NCI-H446 (cell line): ENCODE results near the gene PPM1H.
A peak's percentile ranks its signal among the peaks of the same experiment; 100 is the strongest.
"Not testable (repeated sequence)": the region's sequence is repeated elsewhere in the genome, so short reads cannot be mapped to it uniquely, and the experiment has no call there.

Experiments used
- DNase-seq, 2 experiments: peaks; one replicate each; lab custom pipeline; 2025; lab: John Stamatoyannopoulos, UW

Gene PPM1H

DNA sequence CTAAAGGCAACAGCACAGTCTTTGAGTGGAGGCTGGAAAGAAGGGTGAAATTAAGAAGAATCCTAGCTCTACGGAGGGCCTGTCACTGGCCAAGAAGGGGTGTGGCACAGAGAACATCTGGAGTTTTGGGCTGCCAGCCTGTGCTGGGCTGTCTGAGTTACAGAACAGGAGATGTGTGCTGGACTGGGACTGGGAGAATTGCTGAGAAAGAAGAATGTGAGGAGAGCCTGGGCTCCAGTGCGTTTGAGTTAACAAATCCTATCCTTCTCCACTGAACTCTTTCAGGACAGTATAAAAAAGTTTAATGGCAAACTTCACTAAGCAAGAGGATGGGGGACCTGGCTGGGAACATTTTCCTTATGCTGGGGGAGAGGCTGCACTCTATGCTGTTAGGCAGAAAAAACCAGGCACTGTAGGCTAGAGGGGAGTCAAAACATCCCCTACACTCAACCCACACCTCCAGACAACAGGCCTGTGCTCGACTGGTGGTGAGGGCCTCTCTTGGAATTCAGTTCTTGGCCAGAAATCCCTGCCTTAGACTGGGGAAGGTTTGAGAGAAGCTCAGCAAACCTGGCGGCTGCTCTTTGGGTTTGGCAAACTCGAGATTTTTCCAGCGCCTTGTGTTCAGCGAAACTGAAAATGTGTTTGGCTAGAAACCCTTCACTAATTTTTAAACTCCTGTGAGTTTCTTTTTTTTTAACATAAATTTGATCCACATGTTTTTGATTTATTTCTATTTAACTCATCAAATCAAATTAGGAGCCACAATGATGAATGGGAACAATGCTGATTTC is 251.0 kb downstream of the PPM1H start:
- DNase-seq, result peak; percentile 22 to 72

DNA sequence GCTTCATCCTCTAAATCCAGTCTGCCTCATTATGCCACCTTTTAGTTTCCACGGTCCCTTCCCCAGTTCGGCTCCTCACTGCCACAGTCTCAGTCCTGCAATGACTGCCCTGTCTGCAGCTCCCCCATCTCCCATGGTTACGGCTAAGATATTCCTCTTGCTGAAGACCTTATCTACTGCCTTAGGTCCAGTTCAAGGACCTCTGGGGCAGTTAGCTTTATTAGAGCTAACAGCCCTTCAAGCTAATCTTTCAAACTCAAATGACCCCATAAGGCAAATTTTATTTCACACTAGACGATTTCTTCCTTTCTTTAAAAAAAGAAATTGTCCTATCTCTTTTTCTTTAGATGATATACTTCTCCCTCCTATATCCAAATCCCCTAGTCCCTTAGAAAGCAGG is 253.6 kb downstream of the PPM1H start:
- DNase-seq, result no peak

- no peak for DNase-seq
Measured at GRCh38 chr12:62679608-62680007, 255.3 kb downstream of the PPM1H start.

GRCh38 chr12:62677355-62677754 is 257.6 kb downstream of the PPM1H start:
- DNase-seq, result no peak

DNA sequence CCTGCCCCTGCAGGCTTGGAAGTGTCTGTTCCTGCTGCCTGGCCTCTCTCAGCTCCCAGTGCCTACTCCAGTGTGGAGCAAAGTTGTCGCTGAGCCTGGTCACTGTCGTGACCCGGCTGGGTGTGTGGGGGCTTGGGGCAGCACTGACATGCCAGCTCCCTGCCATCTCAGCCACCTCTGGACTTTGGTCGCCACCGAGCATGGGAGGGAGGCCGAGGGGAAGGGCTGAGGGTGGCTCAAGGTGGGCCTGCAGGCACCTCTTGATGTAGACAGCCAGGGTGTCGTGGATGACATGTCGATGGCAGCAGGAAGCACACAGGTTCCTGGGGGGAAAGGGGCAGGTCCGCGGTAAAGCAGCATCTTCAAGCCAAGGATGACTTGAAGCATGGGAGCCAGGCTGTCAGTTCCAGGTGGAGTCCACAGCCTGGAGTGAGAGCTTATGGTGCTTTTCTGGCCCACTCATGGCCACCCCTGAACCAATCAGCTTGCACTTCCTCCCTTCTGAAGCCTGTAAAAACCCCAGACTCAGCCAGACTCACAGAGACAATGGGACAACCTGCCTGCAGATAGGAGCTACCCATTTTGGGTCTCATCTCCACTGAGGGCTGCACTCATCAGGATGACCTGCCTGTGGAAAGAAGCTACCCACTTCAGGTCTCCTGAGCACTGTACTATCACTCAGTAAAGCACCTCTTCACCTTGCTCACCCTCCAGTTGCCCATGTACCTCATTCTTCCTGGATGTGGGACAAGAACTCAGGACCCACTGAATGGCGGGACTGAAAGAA is 258.2 kb downstream of the PPM1H start:
- no peak for DNase-seq

- DNase-seq, result no peak
Measured at GRCh38 chr12:62673028-62673815, 261.7 kb downstream of the PPM1H start.

DNA sequence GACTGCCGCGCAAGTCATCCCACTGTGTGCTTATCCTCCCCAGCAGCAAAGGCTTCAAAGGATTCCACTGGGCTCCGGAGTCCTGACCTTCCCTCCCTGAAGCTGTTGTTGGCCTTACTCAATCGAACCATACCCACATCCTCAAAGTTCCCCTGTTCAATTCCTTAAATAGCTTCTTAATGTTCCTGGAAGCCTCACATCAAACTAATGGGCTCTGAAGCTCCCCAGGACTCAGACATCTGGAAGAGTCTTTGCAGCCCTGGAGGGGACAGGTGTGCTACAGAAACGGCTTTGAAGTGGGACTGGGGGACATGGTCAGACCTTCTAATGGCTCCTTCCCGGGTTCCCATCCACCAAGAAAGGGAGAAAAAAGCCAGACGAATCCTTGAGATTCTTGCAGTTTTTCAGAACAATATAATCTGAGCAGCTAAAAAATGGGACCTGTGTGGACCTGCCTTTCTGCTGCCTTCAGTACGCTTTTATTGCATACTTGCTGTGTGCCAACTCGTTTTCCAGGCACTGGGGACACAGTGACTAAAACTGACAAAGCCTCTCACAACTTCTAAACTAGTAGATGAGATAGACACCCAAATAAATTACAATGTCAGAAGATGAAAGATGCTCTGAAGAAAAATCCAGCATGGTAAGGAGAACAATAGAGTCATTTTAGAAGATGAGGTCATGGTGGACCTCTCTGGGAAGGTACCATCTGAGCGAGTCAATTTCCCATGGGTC is 263.8 kb downstream of the PPM1H start:
- no peak for DNase-seq

DNA sequence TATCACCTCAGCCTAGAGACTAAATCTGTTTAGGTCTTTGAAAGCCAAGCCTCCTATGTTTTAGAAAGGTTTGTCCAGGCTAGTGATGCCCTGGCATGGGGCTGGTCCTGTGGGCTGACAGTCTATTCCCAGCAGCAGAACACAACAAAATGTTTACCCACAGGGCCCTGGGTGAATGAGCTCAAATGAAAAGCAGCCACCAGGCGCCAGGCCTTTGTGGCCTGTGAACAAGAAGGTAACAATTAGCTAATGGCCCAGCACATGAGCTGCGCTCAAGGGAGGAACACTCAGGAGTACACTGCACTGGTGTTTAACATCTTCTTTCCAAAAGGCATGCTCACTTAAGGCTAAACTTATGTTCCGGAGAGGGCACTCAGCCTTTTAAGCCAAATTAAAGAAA is 266.2 kb downstream of the PPM1H start:
- no peak for DNase-seq

DNA sequence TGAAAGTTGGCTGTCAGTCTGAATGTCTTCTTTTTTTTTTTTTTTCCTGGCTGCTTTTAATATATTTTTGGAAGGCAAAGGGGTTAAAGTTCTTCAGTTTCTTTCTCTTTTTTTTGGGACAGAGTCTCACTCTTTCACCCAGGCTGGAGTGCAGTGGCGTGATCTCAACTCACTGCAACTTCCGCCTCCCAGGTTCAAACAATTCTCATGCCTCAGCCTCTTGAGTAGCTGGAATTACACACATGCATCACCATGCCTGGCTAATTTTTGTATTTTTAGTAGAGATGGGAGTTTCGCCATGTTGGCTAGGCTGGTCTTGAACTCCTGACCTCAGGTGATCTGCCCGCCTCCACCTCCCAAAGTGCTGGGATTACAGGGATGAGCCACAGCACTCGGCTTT is 270.0 kb downstream of the PPM1H start:
- not testable (repeated sequence) for DNase-seq

DNA sequence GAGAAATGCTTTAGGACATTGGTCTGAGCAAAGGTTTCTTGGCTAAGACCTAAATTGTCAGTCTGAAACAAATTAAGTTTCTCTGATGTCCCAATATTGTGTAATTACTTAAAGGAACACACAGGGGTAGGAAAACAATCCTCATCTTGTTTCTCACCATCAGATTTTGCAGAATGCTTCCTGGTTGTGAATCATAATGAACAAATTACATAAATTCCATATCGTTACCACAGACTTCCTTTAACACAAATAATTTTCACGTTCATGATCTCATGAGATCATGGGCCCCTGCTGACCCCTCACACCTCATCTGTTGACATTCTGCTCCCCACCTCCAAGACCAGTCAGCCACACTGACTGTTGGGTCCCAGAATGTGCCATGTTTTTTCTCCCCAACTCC is 274.2 kb downstream of the PPM1H start:
- DNase-seq, result no peak

GRCh38 chr12:62659453-62660295 is 275.3 kb downstream of the PPM1H start:
- DNase-seq, result no peak

DNA sequence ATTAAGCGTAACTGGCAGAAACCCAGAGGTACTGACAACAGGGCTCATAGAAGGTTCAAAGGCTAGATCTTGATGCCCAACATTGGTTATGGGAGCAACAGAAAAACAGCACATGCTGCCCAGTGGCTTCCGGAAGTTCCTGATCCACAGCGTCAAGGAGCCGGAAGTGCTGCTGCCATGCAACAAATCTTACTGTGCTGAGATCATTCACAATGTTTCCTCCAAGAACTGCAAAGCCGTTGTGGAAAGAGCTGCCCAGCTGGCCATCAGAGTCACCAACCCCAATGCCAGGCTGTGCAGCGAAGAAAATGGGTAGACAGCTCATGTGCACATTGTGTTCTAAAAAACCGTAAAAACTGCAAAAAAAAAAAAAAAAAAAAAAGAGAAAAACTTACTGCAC is 276.0 kb downstream of the PPM1H start:
- DNase-seq, result no peak

GRCh38 chr12:62657363-62657632 is 277.7 kb downstream of the PPM1H start:
- no peak for DNase-seq

GRCh38 chr12:62656591-62657362 is 278.2 kb downstream of the PPM1H start:
- DNase-seq, result no peak

GRCh38 chr12:62655666-62656151 is 279.2 kb downstream of the PPM1H start:
- no peak for DNase-seq

DNA sequence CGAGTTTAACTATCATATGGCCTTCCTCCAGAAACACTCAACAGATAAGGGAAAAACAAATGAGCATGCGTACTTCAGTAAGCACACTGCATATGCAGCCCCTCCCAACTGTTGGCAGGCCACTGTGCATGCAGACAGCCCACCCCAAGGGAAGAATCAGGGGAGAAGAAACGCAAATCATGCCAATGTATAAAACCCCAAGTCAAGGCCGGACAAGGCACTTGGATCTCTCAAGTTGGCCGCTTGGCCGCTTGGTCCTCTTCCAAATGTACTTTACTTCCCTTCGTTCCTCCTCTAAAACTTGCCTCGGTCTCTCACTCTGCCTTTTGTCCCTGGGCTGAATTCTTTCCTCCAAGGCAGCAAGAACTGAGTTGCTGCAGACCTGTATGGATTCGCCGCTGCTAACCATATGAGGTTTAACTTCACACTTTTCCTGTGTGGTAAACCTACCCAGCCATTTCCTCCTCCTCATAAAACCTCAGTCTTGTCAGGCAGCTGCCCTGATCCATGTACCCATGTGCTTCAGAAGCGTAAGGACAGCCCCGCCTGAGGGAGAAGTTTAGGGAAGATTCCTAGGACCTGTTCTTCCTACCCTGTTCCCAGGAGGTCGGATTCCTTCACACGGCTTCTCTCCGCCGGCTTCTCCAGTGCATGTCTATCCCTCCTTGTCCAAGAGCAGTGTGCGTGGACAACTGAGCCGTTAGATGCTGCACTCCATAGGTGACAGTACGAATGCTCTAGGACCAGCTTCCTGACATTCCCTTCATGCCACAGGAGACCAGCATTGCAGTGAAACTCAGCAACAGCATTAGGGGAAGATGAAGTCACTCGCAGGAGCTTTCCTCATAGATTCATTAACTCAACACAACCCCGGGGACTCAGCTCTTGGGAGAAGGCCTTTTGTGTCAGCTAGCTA is 280.4 kb downstream of the PPM1H start:
- DNase-seq, result no peak

DNA sequence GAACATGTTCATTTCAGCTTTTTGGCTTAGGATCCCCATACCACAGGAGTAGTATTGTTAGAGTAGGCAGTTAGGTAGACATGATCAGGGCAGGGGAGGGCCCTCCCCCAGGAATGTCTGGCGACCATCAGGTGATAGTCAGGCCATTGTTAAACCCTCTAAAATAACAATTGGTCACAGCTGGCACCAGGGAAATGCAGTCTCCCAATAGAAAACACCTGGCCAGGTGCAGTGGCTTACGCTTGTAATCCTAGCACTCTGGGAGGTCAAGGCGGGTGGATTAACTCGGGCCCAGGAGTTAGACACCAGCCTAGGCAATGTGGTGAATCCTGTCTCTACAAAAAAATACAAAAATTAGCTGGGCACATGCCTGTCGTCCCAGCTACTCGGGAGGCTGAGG is 281.2 kb downstream of the PPM1H start:
- no peak for DNase-seq

- no peak for DNase-seq
Measured at GRCh38 chr12:62653304-62653703, 281.6 kb downstream of the PPM1H start.

- DNase-seq, result no peak
Measured at GRCh38 chr12:62651138-62651537, 283.8 kb downstream of the PPM1H start.
